SK-N-SH (cell line): Measurements from ENCODE around the gene SGCE. TPM values are rescaled to one million over a fixed set of nuclear protein-coding genes. Genes with fewer than 3 reads are reported as not detected.

ENCODE experiments used
- CTCF ChIA-PET: fragments of 300-600, 350-600 bp; formaldehyde crosslinking; extraction: SDS; loops from one replicate; lab custom pipeline; 2021; lab: Yijun Ruan, JAX
- POLR2A ChIA-PET: fragments of 350-600 bp; sonication (Branson Sonifier 250); formaldehyde crosslinking; extraction: SDS; loops from one replicate; lab custom pipeline; 2020; ENCODE audit warnings: antibody characterized with exemption, inconsistent platforms; lab: Yijun Ruan, JAX
- DNase-seq: peaks from one replicate; pipeline ENCODE4 v3.0.0; 2012
- H2AFZ ChIP-seq: fragments of 200-600 bp; sonication (generic); 2 replicates; pipeline ENCODE4 v1.8.1; 2016; ENCODE audit warnings: antibody characterized with exemption, mild to moderate bottlenecking, low read depth
- H3F3A ChIP-seq: fragments of 200-600 bp; sonication (generic); replicated peaks from 2 replicates; pipeline ENCODE3; 2016; ENCODE audit warnings: antibody characterized with exemption, mild to moderate bottlenecking; ENCODE audit not compliant: insufficient read depth
- H3K27ac ChIP-seq, 2 experiments: fragments of 200-500 bp in 1 of 2; fragments of 200-600 bp in 1 of 2; sonication (Bioruptor generic) in 1 of 2; sonication (generic), shearing (Covaris generic) in 1 of 2; 2 replicates each; pipeline versions ENCODE4 v1.5.1 to v1.6.1; 2014 to 2016; ENCODE audit warnings: low read depth in 2 of 2, inconsistent platforms in 1 of 2, low read length in 1 of 2, mild to moderate bottlenecking in 1 of 2, mixed read lengths in 1 of 2
- H3K27me3 ChIP-seq: fragments of 200-600 bp; sonication (generic), shearing (Covaris generic); 2 replicates; pipeline ENCODE4 v1.6.1; 2016; ENCODE audit warnings: mixed run types; ENCODE audit not compliant: insufficient read depth
- H3K36me3 ChIP-seq, 2 experiments: fragments of 200-500 bp in 1 of 2; fragments of 200-600 bp in 1 of 2; sonication (Bioruptor generic) in 1 of 2; sonication (generic) in 1 of 2; replicated peaks in 1 of 2; 2 replicates each; pipeline versions ENCODE3 to v1.5.1; 2014 to 2016; ENCODE audit warnings: low read length in 1 of 2, mild to moderate bottlenecking in 1 of 2; ENCODE audit not compliant: insufficient read depth in 2 of 2, control insufficient read depth in 1 of 2
- H3K4me1 ChIP-seq, 2 experiments: fragments of 200-500 bp in 1 of 2; fragments of 200-600 bp in 1 of 2; sonication (Bioruptor generic) in 1 of 2; sonication (generic), shearing (Covaris generic) in 1 of 2; 2 replicates each; pipeline versions ENCODE4 v1.5.1 to v1.6.1; 2014 to 2016; ENCODE audit warnings: low read depth in 1 of 2, low read length in 1 of 2, mixed run types in 1 of 2; ENCODE audit not compliant: insufficient read depth in 2 of 2, control insufficient read depth in 1 of 2
- H3K4me2 ChIP-seq: fragments of 200-600 bp; sonication (generic), shearing (Covaris generic); 2 replicates; pipeline ENCODE4 v1.6.1; 2017; ENCODE audit warnings: mixed run types
- H3K4me3 ChIP-seq, 2 experiments: fragments of 200-500 bp in 1 of 2; fragments of 200-600 bp in 1 of 2; sonication (Bioruptor generic) in 1 of 2; sonication (generic), shearing (Covaris generic) in 1 of 2; 2 replicates each; pipeline versions ENCODE4 v1.5.1 to v1.8.1; 2014 to 2016; ENCODE audit warnings: low read depth in 2 of 2, inconsistent platforms in 1 of 2, low read length in 1 of 2, mild to moderate bottlenecking in 1 of 2, mixed read lengths in 1 of 2, moderate library complexity in 1 of 2
- H3K79me2 ChIP-seq: fragments of 200-600 bp; sonication (generic); 2 replicates; pipeline ENCODE4 v1.8.1; 2017; ENCODE audit warnings: mild to moderate bottlenecking; ENCODE audit not compliant: insufficient read depth
- H3K9ac ChIP-seq: fragments of 200-600 bp; sonication (generic); 2 replicates; pipeline ENCODE4 v1.6.1; 2017; ENCODE audit warnings: mixed run types
- H3K9me2 ChIP-seq: fragments of 200-600 bp; sonication (generic); 2 replicates; pipeline ENCODE4 v1.6.1; 2017; ENCODE audit warnings: mixed run types
- H3K9me3 ChIP-seq: fragments of 200-600 bp; sonication (generic); 2 replicates; pipeline ENCODE4 v1.6.1; 2017; ENCODE audit warnings: mixed run types, mild to moderate bottlenecking, moderate library complexity
- H4K20me1 ChIP-seq: fragments of 200-600 bp; sonication (generic); 2 replicates; pipeline ENCODE4 v1.6.1; 2017; ENCODE audit warnings: mild to moderate bottlenecking, mixed run types; ENCODE audit not compliant: insufficient read depth
- EZH2phosphoT487 ChIP-seq: fragments of 200-600 bp; sonication (generic); IDR thresholded peaks from 2 replicates; pipeline ENCODE4 v1.6.1; 2017; ENCODE audit warnings: low read depth, mixed run types, mild to moderate bottlenecking, antibody characterized with exemption, moderate library complexity, borderline replicate concordance
- FOSL2 ChIP-seq: IDR thresholded peaks from 2 replicates; pipeline ENCODE4 v1.4.0; 2012; ENCODE audit warnings: low read depth, mild to moderate bottlenecking, moderate library complexity, borderline replicate concordance
- FOXM1 ChIP-seq: IDR thresholded peaks from 2 replicates; pipeline ENCODE4 v1.4.0; 2012; ENCODE audit warnings: low read depth, mild to moderate bottlenecking
- JUND ChIP-seq: IDR thresholded peaks from 2 replicates; pipeline ENCODE4 v1.4.0; 2012
- NFIC ChIP-seq: IDR thresholded peaks from 2 replicates; pipeline ENCODE4 v1.4.0; 2012; ENCODE audit warnings: borderline replicate concordance
- NRF1 ChIP-seq: IDR thresholded peaks from 2 replicates; pipeline ENCODE4 v1.6.1; 2012; ENCODE audit warnings: low read depth, mild to moderate bottlenecking, low read length
- RAD21 ChIP-seq: IDR thresholded peaks from 2 replicates; pipeline ENCODE4 v1.6.1; 2012; ENCODE audit warnings: mild to moderate bottlenecking, low read length
- RCOR1 ChIP-seq: fragments of 150-350 bp; IDR thresholded peaks from 2 replicates; pipeline ENCODE4 v1.6.1; 2017; ENCODE audit warnings: antibody characterized with exemption, low read length
- REST ChIP-seq: IDR thresholded peaks from 2 replicates; pipeline ENCODE4 v1.6.1; 2012; ENCODE audit warnings: mild to moderate bottlenecking, low read depth, low read length, moderate library complexity
- WGBS: methylation state at CpG from one replicate; pipeline ENCODE4 v1.1.6; 2017; ENCODE audit warnings: low lambda C conversion rate; 5-methylcytosine and 5-hydroxymethylcytosine counted together
- polyA plus RNA-seq, 3 experiments: library from polyadenylated mRNA; depleted of rRNA; stranded (reverse); fragments of >200 nt; gene quantifications; 2 replicates each; pipeline ENCODE4 v1.2.3, GENCODE V29; 2012
- TF ChIP-seq, protein P1 (sequence below): IDR thresholded peaks from 2 replicates; pipeline ENCODE4 v1.4.0; 2012; ENCODE audit warnings: low read depth
- TF ChIP-seq, protein P2 (sequence below): IDR thresholded peaks from 2 replicates; pipeline ENCODE4 v1.4.0; 2012; ENCODE audit warnings: low read depth, borderline replicate concordance
- TF ChIP-seq, protein P3 (sequence below): IDR thresholded peaks from 2 replicates; pipeline ENCODE4; 2012

SGCE gene
- polyA plus RNA-seq, 1 of the 3 experiments (the other 2 are of a cell fraction), result 69.5 TPM

- Histone ChIP-seq H3K9me3 (no peaks in the 10 kb centered on the region), H3K27me3 (no peaks in the 10 kb centered on the region), H3K4me2 (no peak overlapping the region), H2AFZ (no peak overlapping the region), H3F3A (peaks cover 5% of the 10 kb centered on the region), H3K4me1 (no peaks in the 10 kb centered on the region; a peak in 1 of 4 replicates), H4K20me1 (no peaks in the 10 kb centered on the region), H3K4me3 (no peak overlapping the region), H3K36me3 (peaks cover 11 to 20% of the 10 kb centered on the region in 2 experiments), H3K79me2 (no peaks in the 10 kb centered on the region), H3K27ac (no peak overlapping the region), H3K9me2 (no peaks in the 10 kb centered on the region), H3K9ac (no peak overlapping the region)
- ChIA-PET CTCF (interaction anchor here (1.2 to 3.2 kb wide), 3 partner anchors 13 to 113 kb away, joined by 3 to 10 read pairs (median 3); no protein-coding TSS in a partner anchor), POLR2A (no interaction called here)
- TF ChIP-seq, protein P1, sequence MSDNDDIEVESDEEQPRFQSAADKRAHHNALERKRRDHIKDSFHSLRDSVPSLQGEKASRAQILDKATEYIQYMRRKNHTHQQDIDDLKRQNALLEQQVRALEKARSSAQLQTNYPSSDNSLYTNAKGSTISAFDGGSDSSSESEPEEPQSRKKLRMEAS, result no peak
- no peak for TF ChIP-seq FOSL2
- no peak for TF ChIP-seq NFIC
- TF ChIP-seq, protein P2, sequence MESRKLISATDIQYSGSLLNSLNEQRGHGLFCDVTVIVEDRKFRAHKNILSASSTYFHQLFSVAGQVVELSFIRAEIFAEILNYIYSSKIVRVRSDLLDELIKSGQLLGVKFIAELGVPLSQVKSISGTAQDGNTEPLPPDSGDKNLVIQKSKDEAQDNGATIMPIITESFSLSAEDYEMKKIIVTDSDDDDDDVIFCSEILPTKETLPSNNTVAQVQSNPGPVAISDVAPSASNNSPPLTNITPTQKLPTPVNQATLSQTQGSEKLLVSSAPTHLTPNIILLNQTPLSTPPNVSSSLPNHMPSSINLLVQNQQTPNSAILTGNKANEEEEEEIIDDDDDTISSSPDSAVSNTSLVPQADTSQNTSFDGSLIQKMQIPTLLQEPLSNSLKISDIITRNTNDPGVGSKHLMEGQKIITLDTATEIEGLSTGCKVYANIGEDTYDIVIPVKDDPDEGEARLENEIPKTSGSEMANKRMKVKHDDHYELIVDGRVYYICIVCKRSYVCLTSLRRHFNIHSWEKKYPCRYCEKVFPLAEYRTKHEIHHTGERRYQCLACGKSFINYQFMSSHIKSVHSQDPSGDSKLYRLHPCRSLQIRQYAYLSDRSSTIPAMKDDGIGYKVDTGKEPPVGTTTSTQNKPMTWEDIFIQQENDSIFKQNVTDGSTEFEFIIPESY, result no peak
- TF ChIP-seq REST, result no peak
- no peak for TF ChIP-seq FOXM1
- TF ChIP-seq NRF1, result no peak
- TF ChIP-seq RCOR1, result no peak
- no peak for TF ChIP-seq EZH2phosphoT487
- TF ChIP-seq, protein P3, sequence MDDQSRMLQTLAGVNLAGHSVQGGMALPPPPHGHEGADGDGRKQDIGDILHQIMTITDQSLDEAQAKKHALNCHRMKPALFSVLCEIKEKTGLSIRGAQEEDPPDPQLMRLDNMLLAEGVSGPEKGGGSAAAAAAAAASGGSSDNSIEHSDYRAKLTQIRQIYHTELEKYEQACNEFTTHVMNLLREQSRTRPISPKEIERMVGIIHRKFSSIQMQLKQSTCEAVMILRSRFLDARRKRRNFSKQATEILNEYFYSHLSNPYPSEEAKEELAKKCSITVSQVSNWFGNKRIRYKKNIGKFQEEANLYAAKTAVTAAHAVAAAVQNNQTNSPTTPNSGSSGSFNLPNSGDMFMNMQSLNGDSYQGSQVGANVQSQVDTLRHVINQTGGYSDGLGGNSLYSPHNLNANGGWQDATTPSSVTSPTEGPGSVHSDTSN, result no peak
- TF ChIP-seq RAD21, result no peak
- no peak for TF ChIP-seq JUND
- no peak for DNase-seq
- WGBS, result 95% methylated on average over 2 of the region's 2 CpGs
Measured at GRCh38 chr7:94561841-94562514, 94.0 kb downstream of the SGCE start.
